ENCODE data around the gene IKBIP.

DNA sequence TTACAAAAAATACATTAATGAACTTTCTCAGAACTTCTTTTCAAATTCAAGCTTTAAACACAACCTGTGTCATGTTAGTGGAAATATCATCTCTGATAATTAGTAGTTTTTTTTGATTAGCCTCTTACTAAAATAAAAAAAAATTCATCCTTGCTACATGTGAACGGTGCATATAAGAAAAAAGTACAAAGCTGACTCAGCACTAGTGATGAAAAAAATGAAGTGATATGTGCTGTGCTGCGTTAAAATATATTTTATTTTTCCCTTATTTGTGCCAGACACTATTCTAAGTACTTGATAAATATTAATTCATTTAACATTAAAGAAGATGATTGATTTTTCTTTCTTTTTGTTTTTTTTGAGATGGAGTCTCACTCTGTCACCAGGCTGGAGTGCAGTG lies 7.5 kb downstream of the IKBIP start:
- TF ChIP-seq, protein P1, sequence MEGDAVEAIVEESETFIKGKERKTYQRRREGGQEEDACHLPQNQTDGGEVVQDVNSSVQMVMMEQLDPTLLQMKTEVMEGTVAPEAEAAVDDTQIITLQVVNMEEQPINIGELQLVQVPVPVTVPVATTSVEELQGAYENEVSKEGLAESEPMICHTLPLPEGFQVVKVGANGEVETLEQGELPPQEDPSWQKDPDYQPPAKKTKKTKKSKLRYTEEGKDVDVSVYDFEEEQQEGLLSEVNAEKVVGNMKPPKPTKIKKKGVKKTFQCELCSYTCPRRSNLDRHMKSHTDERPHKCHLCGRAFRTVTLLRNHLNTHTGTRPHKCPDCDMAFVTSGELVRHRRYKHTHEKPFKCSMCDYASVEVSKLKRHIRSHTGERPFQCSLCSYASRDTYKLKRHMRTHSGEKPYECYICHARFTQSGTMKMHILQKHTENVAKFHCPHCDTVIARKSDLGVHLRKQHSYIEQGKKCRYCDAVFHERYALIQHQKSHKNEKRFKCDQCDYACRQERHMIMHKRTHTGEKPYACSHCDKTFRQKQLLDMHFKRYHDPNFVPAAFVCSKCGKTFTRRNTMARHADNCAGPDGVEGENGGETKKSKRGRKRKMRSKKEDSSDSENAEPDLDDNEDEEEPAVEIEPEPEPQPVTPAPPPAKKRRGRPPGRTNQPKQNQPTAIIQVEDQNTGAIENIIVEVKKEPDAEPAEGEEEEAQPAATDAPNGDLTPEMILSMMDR (IDR thresholded peaks at IDR 0.05) = no peak
- no peak for TF ChIP-seq EP300 (IDR thresholded peaks at IDR 0.05)
- no peak for TF ChIP-seq POLR2A (IDR thresholded peaks at IDR 0.05)

All from gastroesophageal sphincter (tissue), 3 donors.